GM10248 (cell line): ENCODE measurements around the gene TIAL1.
"Not testable (repeated sequence)": the region's sequence is repeated elsewhere in the genome, so short reads cannot be mapped to it uniquely, and the experiment has no call there.

ENCODE experiments used
- CTCF ChIA-PET: fragments of 300-600 bp; sonication (Branson Sonifier 250); formaldehyde crosslinking; extraction: SDS; loops from one replicate; lab custom pipeline; 2021; ENCODE audit warnings: antibody characterized with exemption; lab: Yijun Ruan, JAX
- POLR2A ChIA-PET: fragments of 350-650 bp; sonication (Branson Sonifier 250); formaldehyde crosslinking; extraction: SDS; loops from one replicate; lab custom pipeline; 2020; ENCODE audit warnings: antibody characterized with exemption; lab: Yijun Ruan, JAX
- DNase-seq: peaks from one replicate; pipeline ENCODE4 v3.0.0; 2012; ENCODE audit errors: extremely low spot score
- CTCF ChIP-seq: IDR thresholded peaks from 2 replicates; pipeline ENCODE4 v1.5.1; 2012; ENCODE audit warnings: mild to moderate bottlenecking, low read depth; ENCODE audit errors: extremely low read depth, missing control alignments, control extremely low read depth

TIAL1 gene

GRCh38 chr10:119567978-119568377, 28.8 kb downstream of the TIAL1 start:
- ChIA-PET CTCF (interaction anchor here (1.0 to 1.6 kb wide), 2 partner anchors 10 to 20 kb away, joined by 3 to 5 read pairs; no protein-coding TSS in a partner anchor), POLR2A (no interaction called here)
- TF ChIP-seq CTCF = no peak
- DNase-seq = peak; percentile 25

GRCh38 chr10:119562097-119562496, 34.7 kb downstream of the TIAL1 start:
- CTCF ChIA-PET = no interaction called here
- DNase-seq = no peak
- TF ChIP-seq CTCF = no peak
- POLR2A ChIA-PET = no interaction called here

GRCh38 chr10:119559511-119559910, 37.3 kb downstream of the TIAL1 start:
- POLR2A ChIA-PET, DNase-seq, CTCF ChIA-PET: not testable (repeated sequence)

DNA sequence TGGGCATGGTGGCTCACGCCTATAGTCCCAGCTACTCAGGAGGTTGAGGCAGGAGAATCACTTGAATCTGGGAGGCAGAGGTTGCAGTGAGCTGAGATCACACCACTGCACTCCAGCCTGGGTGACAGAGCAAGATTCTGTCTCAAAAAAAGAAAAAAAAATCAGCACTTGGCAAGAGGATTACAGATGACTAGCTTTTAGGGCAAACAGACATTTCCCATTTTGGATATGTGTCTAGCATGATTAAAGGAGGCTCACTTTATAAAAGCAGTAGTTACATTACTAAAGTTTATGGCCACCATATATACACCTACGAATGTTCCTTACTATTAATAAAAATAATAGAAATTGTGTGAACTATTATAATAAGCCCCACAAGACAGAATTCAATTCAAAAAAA, 40.7 kb downstream of the TIAL1 start:
- CTCF ChIA-PET = interaction anchor here (0.7 to 3.1 kb wide), 6 partner anchors 10 to 358 kb away, joined by 3 to 17 read pairs (median 3); partner anchors contain the start of gene RGS10
- POLR2A ChIA-PET, DNase-seq: not testable (repeated sequence)

DNA sequence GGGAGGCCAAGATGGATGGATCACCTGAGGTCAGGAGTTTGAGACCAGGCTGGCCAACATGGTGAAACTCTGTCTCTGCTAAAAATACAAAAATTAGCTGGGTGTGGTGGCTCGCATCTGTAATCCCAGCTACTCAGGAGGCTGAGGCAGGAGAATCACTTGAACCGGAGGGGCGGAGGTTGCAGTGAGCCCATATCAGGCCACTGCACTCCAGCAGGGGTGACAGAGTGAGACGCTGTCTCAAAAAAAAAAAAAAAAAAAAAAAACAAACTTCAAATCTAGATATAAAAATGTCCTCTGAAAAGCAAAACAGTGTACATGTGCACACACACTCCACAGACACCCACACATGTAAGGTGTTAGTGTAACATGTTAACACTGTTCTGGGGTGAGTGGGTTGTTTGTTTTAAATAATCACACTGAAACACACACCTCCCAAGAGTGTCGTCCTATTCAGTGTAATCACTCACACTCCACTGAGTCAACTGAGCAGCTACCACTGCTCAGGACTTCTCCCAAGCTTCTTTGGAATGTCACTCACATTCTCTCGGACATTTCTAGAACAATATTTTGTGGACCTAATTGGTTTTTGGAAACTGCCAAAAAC, 41.5 kb downstream of the TIAL1 start:
- no peak for TF ChIP-seq CTCF
- CTCF ChIA-PET = interaction anchor here (1.0 to 3.1 kb wide), 3 partner anchors 12 to 47 kb away, joined by 3 to 17 read pairs (median 3); partner anchors contain the start of gene RGS10

DNA sequence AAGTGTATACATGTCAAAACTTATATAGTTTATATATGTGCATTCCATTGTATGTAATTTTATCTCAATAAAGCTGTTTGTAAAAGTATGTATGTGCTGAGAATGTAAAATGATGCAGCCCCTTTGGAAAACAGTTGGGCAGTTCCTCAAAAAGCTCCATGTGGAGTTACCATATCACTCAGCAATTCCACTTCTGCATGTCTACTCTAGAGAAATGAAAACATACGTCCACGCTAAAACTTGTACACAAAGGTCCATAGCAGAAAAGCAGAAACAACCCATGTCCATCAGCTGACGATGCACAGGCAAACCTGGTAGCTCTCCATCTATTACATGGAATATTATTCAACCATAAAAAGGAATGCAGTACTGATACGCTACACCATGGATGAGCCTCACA, 45.9 kb downstream of the TIAL1 start:
- ChIA-PET POLR2A (no interaction called here), CTCF (interaction anchor here (1.1 kb wide), 1 partner anchor 22 kb away, joined by 3 read pairs; no protein-coding TSS in a partner anchor)
- no peak for TF ChIP-seq CTCF
- DNase-seq = no peak

More for the DNA sequence above, 41.5 kb downstream of the TIAL1 start:
- DNase-seq = no peak
- POLR2A ChIA-PET = no interaction called here

GRCh38 chr10:119549247-119549999, 47.3 kb downstream of the TIAL1 start:
- ChIA-PET CTCF (interaction anchor here (0.9 to 1.5 kb wide), 3 partner anchors 41 to 340 kb away, joined by 3 read pairs; no protein-coding TSS in a partner anchor), POLR2A (interaction anchor here (0.6 kb wide), 1 partner anchor 99 kb away, joined by 3 read pairs; no protein-coding TSS in a partner anchor)
- no peak for TF ChIP-seq CTCF

More at GRCh38 chr10:119549247-119549999, 47.3 kb downstream of the TIAL1 start:
- DNase-seq = no peak
